ENCODE results near the gene RAX2.

- no peak for TF ChIP-seq GATA2 (CRISPR knock-in tag; IDR thresholded peaks at IDR 0.05)
- no peak for TF ChIP-seq EZH2phosphoT487 (IDR thresholded peaks at IDR 0.05; ENCODE audit: borderline replicate concordance, low read depth)
- TF ChIP-seq PBX3 (IDR thresholded peaks at IDR 0.05) = no peak
- TF ChIP-seq CTCF (IDR thresholded peaks at IDR 0.05) = no peak
- no peak for TF ChIP-seq POLR2AphosphoS5 (IDR thresholded peaks at IDR 0.05; ENCODE audit: low read depth, low read length)
- TF ChIP-seq GABPA (IDR thresholded peaks at IDR 0.05; ENCODE audit: low read depth) = no peak
- TF ChIP-seq MAX (IDR thresholded peaks at IDR 0.05; ENCODE audit: low read depth) = no peak
- no peak for TF ChIP-seq NRF1 (IDR thresholded peaks at IDR 0.05; ENCODE audit: low read depth, low read length)
- no peak for TF ChIP-seq JUND (IDR thresholded peaks at IDR 0.05)
- TF ChIP-seq RCOR1 (IDR thresholded peaks at IDR 0.05; ENCODE audit: low read length) = no peak
- no peak for TF ChIP-seq RFX5 (IDR thresholded peaks at IDR 0.05; ENCODE audit: low read length)
- no peak for TF ChIP-seq TAF1 (IDR thresholded peaks at IDR 0.05; ENCODE audit: borderline replicate concordance, low read depth, low read length)
- TF ChIP-seq ZBTB33 (IDR thresholded peaks at IDR 0.05; ENCODE audit: borderline replicate concordance, low read depth) = no peak
Measured at GRCh38 chr19:3775374-3775711, 3.3 kb upstream of the RAX2 start.
